ENCODE data around the gene ZDHHC16.

The ZDHHC16 gene

GRCh38 chr10:97506199-97506991 lies 60.4 kb downstream of the ZDHHC16 start:
- in situ Hi-C loops (cut with MboI; ENCODE audit: low sequenced_read_pairs): no loop called here

Measured in HL-60/S4 treated with retinoic acid at 250 ng/mL for 4 days and 3 days (cell line).